Thymus (tissue), 2 donors: Measurements from ENCODE around the gene LANCL2. TPM values are rescaled to one million over a fixed set of nuclear protein-coding genes. Genes with fewer than 3 reads are reported as not detected.

Experiments used
- polyA plus RNA-seq: library from polyadenylated mRNA; stranded (reverse); fragments of 200-250 nt; gene quantifications from one replicate; pipeline ENCODE4 v1.2.3, GENCODE V29; 2013
- total RNA-seq: library from RNA; stranded (reverse); fragments of 120-200 nt; gene quantifications from one replicate; pipeline ENCODE4 v1.2.4, GENCODE V29; 2013
- donor health status: healthy.

LANCL2 gene
- total and polyA plus RNA-seq, 2 donors: 8.3 to 20.0 TPM

Other genes starting within 250 kb of the LANCL2 start
- 91.6 TPM for gene VOPP1, start 207.2 kb downstream of the LANCL2 start, total RNA-seq
- gene VOPP1, start 207.2 kb downstream of the LANCL2 start, polyA plus RNA-seq: 61.9 TPM